HG03097 (cell line): ENCODE results near the gene TREML4.

Experiments used
- ATAC-seq: cut with Tn5 transposase; IDR thresholded peaks from one replicate; pipeline ENCODE4 v1.9.1; 2021; ENCODE audit not compliant: unreplicated experiment, low FRiP score

TREML4 gene

DNA sequence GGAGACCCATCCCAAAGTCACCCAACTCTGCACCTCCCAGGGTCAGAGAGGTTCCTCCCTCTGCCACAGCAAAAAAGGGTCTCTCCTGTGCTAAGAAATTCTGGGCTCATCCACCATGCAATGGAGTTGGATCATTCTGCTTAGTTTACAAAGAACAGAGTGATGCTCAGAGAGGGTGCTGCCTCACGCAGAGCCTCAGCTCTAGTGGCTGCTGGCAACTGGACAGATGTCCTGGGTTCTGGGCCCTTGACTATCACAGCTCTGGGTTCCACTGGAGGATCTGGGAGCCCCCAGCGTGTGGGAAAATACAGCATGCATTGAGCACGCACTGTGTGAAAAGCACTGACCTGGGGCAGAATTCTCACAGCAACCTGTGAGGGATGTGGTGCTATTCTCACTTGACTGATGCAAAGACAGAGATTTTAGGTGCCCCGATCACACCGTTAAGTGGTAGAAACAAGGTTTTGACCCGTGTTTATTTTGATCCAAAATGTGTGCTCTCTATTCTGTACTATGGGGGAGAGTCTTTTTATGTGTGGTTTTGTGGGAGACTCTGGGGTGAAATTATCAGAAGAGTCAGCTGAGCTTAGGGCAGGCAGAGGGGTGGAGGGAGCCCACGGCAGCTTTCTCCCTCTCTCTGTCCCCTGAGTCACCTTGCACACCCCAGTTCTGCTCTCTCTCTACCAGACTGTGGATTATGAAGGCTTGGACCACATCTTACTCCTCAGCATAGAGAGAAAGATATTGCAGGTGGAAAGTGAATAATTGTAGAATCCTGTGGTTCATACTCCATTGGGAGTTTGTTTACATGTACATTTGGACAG is 19.9 kb downstream of the TREML4 start:
- no peak for ATAC-seq

DNA sequence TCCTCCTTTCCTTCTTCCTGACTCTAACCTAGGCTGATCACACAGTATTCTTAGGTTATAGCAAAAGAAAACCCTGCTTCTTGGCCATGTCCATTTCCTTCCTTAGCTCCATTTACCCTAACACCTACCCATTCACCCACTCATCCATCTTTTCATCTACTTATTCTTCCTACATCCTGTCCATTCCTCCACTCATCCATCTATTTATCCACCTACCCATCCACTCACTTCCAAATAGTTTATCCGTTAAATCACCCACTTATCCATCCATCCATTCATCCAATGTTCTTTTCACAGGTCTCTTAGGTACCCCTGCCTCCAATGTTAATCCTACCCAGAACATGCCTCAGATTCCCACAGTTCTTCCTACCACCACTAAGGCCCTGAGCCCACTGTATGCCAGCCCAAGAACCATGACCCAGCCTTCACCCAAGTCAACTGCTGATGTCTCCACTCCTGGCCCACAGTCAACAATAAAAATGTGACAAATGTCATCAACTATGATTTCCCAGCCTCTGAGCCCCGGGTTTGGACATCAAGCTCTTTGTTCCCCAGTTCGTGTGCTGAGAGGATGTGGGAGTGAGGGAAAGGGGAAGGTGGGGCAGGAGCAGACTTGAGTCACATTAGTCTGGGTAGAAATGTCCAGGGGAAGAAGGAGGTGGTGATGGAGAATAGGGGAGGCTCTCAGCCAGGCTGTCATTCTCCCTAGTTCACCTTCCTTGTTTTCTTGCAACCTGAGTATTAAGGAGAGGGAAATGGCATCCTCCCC is 24.4 kb downstream of the TREML4 start:
- ATAC-seq: no peak

DNA sequence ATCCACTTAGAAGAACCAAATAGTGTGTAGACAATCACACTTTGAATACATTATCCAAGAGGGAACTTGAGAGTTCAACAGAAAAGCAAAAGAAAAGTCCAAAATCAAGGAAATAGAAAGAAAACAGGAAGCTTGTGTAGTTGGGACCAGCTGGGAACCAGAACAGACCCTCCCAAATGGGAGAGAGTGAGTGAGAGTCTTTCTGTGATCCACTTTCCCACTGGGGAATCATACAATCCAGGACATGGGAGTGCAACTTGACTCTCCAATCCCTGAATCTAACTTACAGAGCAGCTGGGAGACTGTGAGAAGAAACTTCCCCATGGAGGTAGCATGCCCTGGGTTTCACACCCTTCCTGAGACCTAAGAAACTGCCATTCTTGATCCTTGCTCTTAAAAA is 27.0 kb downstream of the TREML4 start:
- ATAC-seq: no peak

DNA sequence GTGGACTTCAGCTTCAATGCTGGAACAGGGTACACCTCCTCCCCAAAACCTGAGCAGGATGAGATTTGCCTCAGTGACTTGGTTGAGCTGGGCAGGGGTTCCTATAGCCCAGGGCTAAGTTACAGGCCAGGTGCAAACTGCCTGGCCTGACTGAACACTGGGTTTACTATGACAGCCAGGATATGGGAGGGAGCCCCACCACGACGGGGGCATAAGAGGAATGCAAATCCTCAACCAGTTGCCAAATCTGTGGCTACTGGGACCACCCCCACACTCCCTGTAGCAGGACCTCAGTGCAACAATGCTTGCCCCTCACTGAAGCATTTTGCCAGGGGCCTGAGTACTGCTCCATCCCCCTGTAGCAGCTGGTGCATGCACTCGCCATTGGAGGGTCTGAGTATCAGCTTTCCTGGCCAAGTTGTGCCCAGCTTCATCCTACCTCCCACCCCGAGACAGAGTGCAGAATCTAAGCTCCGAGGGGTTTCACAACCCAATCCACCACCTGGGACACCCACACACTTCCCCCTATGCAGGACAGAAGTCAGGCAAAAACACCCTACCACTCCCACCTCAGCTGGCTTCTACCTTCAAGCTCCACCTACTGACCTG is 27.6 kb downstream of the TREML4 start:
- ATAC-seq: no peak

DNA sequence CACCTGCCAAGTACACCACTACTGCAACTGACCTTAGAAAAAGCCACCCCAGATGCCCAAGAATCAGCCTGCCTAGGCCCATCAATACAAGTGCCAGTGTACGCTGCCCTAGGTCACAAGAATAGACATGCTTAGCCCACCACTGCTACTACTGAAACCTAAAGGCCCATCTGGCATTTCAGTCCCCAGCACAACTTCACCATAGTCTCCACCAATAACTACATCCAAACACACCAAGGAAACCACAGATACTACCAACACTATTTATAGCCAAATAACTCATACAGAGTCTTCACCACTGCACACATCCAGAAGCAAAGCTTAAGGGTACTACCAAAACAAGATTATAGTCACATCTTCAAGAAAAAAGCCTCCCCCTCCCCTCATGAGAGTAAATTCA is 28.2 kb downstream of the TREML4 start:
- no peak for ATAC-seq

DNA sequence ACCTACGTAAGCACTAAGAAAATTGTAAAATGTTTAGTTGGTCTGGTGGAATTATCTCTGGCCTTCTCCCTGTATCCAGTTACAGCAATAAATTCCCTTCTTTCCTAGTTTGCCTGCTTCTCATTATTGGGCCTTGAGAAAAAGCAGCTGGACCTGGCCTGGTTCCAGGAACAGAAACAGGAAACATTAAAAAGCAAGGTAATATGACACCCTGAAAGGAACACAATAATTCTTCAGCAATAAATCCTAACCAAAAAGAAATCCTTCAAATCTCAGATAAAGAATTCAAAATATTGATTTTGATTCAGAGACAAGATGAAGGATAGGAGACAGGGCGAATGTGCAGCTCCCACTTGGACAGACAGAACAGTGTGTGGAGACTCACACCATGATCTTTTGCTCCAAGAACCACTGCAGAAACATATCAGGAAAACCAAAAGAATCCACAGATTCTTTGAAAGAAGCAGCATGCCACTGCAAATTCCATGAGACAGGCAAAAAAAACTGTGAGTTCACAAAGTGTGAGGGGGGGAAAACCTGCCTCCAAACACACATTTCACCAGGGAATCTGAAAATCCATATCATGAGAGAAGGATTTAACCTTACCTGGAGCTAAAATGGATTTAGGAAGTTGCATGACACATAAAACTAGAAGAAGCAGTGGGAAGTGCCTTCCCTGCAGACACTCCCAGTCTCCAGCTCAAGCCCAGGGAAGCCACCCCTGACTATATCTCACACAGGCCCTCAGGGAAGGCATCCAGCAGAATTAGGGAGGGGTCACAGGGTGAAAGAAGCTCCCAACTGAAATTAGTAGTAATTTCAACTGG is 29.4 kb downstream of the TREML4 start:
- no peak for ATAC-seq

DNA sequence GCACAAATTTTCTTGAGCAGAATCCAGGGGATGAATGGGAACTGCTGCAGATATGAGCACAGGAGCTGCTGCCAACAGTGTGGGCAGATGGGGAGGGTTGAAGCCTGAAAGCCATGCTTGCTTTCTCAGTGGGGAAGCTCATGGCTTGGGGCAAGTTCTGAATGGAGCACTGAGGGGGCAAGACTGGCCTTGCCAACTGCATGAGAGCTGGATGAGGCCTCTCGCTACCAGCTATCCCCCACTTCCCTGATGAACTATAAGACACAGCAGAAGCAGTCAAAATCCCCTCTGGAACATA is 30.0 kb downstream of the TREML4 start:
- no peak for ATAC-seq

DNA sequence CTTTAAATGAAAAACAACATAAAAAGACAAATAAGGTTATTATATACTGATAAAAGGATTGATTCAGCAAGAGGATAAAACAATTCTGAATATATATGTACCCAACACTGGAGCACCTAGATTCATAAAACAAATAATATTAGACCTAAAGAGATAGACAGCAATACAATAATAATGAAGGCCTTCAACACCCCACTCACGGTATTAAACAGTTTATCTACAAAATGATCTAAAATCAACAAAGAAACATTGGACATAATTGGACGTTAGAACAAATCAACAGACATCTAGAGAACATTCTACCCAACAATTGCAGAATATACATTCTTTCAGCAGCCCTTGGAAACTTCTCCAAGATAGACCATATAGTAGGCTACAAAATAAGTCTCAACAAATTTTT is 34.3 kb downstream of the TREML4 start:
- ATAC-seq: no peak

DNA sequence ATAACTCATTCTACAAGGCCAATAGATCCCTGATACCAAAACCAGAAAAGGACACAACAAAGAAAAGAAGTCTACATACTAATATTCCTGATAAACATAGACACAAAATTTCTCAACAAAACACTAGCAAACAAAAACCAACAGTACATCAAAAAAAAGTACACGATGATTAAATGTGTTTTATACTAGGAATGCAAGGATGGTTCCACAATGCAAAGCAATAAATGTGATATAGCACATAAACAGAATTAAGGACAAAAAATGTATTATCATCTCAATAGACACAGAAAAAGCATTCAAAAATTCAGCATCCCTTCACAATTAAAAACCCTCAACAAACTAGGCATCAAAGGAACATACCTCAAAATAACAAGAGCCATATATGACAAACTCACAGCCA is 35.1 kb downstream of the TREML4 start:
- ATAC-seq: no peak

DNA sequence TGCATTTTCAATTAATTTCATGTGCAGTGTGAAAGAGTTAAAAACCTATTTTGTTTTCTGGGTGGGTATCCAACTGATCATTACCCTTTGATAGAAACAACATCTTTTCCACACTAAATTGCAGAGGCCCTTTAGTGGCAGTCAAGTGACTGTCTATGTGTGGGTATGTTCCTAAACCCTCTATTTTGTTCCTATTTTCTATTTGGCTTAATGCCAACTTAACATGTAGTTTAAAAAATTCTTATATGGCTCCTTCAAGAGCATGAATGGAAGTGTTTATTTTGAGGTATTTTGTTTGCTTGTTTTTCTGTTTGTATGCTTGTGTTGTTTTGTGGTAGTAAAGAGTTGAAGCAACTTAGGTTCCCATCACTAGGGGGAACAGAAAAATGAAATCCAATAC is 38.4 kb downstream of the TREML4 start:
- no peak for ATAC-seq

DNA sequence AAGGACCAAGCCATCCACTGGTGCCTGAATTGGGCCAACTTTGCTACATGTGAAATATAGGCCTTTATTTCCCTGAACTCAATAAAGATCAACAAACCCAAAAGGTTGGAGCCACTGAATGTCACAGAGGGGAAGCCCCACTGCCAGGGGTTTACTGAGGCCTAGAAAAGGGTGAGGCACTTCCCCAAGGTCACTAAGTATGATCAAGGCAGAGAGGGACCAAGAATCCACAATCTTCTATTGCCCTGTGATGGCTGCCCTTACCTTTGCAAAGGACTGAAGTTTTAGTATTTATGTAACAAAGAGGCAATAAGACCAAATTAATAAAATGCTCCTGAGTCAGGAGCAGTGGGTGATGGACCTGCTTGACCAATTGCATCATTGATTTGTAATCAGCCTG is 40.3 kb downstream of the TREML4 start:
- no peak for ATAC-seq

DNA sequence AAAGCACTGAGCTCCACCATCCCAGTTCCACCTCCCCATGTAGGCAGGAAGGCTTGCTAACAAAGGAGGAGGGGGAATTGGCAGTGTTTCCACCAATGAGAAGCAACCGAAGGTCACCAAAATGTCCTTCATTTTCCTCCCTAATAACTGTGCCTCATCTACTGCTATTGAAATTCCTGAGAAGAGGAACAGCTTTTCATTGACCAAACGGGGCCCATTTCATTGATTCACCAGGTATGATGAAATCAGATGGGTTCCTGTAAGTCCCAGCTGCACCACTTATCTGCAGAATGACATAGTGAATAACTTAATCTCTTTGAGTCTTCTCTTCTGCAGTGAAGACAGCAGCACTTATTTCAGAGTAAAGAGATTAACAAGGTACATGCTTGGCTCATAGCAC is 41.0 kb downstream of the TREML4 start:
- ATAC-seq: no peak

DNA sequence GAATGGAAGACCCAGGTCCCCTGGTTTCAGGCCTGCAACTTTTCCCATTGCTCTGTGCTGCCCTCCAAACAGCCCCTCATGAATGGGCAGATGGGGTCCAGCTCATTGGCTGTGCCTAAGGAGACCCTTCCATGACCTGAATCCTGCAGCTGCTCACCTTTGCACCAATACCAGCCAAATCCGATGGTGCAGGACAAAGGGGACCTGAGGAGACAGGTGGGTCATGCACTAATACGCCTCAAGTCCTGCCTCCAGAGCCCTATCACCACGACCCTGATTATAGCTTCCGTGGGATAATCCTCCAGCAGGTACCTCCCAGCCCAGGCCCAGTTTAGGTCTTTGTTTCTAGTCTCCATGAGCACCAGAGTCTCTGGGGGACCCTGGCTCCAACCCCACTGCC is 41.6 kb downstream of the TREML4 start:
- ATAC-seq: no peak

DNA sequence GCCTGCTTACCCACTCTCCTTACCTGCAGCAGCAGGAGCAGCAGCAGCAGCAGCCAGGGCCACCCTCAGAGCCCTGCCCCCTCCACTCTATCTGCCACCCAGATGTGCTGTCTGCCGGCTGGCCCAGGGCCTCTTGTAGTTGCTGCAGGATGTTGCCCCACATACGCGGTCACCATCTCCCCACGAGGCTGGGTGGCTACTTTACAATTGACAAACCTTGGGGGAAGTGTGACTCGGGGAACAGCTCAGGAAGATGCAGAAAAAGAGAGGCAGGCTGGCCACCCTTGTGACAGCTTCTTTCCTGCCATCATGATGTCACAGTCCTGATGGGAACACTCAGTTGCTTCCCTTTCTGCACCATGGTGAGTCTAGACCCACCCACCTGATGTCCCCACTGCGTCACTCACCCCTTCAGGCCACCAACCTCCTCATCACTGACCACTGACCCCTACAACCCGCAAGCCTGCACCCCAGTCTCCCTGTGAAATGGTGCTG is 43.8 kb downstream of the TREML4 start:
- ATAC-seq: no peak

DNA sequence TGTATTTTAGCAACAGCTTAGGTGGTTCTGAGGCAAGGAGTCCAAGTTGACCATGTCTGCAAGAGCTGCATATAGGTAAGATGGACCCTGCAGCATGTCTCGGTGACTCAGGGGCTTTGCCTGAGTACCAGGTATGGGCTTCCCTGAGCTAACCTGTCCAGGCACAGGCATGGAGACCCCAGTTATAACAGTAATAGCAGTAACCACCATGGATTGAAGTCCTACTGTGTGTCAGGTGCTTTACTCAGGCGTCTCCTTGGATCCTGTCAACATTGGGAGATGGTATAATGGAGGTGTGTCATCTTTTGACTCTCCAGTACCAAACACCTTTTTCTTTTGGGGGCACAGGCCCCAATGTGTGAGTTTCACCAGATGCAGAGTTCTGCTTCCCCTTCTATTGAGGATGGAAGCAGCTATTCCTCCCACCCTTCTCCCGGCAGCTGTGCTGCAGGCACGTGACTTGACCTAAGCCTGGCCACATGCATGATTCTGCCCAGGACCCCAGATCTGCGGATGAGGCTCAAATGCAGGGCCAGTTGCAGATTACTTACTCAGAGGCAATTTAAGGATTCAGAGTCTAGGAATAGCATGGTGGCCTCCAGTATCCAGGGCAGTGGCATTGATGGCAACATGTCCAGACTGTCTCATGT is 44.6 kb downstream of the TREML4 start:
- ATAC-seq: no peak

DNA sequence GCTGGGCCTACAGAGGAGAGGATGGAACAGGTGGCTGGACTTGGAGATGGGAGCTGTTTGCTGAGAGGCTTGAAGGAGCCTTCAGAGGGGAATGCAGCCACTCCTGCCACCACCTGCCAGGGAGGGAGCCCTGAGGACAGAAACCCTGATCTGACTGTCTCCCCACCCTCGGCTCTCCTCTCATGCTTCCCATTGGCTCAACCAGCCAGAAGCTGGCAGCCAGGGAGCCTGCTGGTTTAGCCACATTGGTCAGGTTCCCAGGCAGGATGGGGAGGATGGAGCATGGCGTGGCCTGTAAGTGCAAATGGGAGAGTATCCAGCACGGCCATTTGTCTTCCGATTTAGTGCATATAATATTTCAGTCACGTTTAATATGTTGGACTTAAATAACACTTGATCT is 45.6 kb downstream of the TREML4 start:
- ATAC-seq: no peak

DNA sequence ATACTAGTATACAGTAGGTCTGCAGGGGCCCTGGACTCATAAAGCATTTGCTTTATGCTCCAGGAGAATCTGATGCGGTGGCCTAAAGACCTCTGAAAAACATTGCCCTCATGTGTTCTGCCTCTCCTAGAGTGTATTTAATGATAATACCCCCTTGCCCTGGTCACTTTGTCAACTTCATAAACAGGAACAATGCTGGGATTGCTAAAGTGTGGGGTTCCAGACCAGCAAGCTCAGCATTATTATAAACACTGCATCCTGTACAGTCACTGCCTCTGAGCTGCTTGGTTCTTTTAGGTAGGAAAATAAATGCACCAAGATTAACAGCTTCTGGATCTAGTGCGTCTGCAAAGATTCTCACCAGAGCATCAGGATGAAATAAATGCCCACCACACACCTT is 46.1 kb downstream of the TREML4 start:
- ATAC-seq: no peak

DNA sequence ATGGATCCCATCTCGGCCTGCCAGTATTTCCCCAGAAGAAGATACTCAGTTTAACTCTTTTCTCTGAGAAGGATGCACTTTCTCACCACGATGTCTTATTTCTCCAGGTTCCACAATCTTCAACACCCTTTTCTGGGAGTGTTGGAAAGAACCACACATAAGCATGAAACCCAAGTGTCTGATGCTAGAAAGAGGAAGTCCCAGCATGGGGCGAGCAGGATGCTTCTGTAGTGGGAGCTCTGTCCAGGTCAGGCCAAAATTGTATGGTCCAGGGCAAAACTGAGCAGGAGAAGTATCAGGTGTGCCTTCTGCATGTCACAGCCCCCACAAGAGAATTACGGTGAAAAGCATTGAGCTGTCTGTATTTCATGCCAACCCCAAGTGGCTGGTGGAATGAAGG is 47.3 kb downstream of the TREML4 start:
- no peak for ATAC-seq

DNA sequence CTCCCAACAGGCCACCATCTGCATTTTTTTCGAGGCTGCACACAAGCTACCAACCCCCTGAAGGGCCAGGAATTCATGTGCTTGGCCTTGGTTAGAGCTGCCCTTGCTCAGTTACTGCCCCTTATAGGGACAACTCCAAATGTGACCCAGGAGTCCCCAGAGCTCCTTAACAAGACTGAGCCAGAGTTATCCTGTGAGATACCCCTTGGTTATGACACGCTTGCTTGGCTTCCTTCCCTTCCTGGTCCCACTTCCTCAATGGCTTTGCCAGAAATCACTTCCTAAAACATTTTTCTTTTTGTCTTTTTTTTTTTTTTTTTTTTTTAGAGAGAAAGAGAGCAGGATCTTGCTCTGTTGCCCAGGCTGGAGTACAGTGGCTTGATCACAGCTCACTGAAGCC is 49.5 kb downstream of the TREML4 start:
- ATAC-seq: no peak

DNA sequence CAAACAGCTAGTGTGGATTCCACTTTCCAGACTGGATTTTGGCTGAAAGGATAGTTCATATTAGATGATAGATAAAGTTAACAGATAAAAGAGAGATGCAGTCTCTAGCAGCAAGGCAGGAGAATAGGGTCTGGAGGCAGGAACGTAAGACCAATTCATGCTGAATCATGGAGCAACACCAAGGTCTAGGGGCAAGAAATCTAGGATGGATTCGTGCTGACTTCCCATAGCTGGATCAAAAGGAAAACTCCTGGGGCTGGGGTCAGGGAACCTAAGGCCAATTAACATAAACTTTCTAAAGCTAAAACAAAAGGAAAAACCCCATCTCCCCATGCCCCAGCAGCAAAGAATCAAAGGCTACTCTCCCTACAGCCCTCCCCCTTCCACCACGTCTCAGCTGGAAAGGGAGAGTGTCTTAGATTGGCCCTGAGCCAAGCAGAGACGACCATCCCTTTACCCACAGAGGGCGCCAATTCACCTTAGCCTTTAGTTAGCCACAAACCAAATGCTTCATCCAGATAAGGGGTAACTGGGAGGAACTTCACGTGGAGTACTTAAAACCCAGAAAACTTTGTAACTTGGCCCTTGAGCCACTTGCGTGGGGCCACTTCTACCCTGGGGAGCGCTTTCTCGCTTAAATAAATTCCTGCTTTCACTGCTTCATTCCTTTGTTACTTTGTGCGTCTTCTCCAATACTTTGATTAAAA is 50.7 kb downstream of the TREML4 start:
- ATAC-seq: no peak
